H9 (cell line): ENCODE measurements around the gene FAM131C. TPM values are rescaled to one million over a fixed set of nuclear protein-coding genes. Genes with fewer than 3 reads are reported as not detected.

Experiments
- DNase-seq: peaks from one replicate; pipeline ENCODE4 v3.0.0-alpha.2; 2017
- H2AFZ ChIP-seq: one replicate; pipeline ENCODE4 v1.6.1; 2013; ENCODE audit warnings: mild to moderate bottlenecking, low read length, control low read depth, moderate library complexity
- H2AK5ac ChIP-seq: 2 replicates; pipeline ENCODE4 v1.6.1; 2013; ENCODE audit warnings: low read length, control low read depth, mixed read lengths; ENCODE audit not compliant: insufficient read length
- H2BK120ac ChIP-seq: one replicate; pipeline ENCODE4 v1.6.1; 2013; ENCODE audit warnings: low read depth, mild to moderate bottlenecking, low read length, control low read depth, inconsistent platforms; ENCODE audit not compliant: poor library complexity, severe bottlenecking
- H2BK12ac ChIP-seq: 2 replicates; pipeline ENCODE4 v1.6.1; 2013; ENCODE audit warnings: low read length, control low read depth, mixed read lengths, low read depth; ENCODE audit not compliant: insufficient read length
- H2BK15ac ChIP-seq: 2 replicates; pipeline ENCODE4 v1.6.1; 2013; ENCODE audit warnings: low read depth, low read length, control low read depth
- H2BK20ac ChIP-seq: one replicate; pipeline ENCODE4 v1.6.1; 2013; ENCODE audit warnings: low read depth, mild to moderate bottlenecking, low read length, control low read depth, inconsistent platforms; ENCODE audit not compliant: poor library complexity, severe bottlenecking
- H2BK5ac ChIP-seq: 2 replicates; pipeline ENCODE4 v1.6.1; 2013; ENCODE audit warnings: low read length, control low read depth, mixed read lengths; ENCODE audit not compliant: insufficient read length
- H3K14ac ChIP-seq: 2 replicates; pipeline ENCODE4 v1.6.1; 2013; ENCODE audit warnings: low read length, control low read depth; ENCODE audit not compliant: insufficient read depth
- H3K18ac ChIP-seq: 2 replicates; pipeline ENCODE4 v1.6.1; 2013; ENCODE audit warnings: low read depth, mild to moderate bottlenecking, mixed read lengths, low read length, control low read depth; ENCODE audit not compliant: insufficient read length
- H3K23ac ChIP-seq: 2 replicates; pipeline ENCODE4 v1.6.1; 2013; ENCODE audit warnings: low read length, control low read depth, mixed read lengths, low read depth; ENCODE audit not compliant: insufficient read length
- H3K23me2 ChIP-seq: 2 replicates; pipeline ENCODE4 v1.6.1; 2013; ENCODE audit warnings: low read depth, mild to moderate bottlenecking, mixed read lengths, low read length, control low read depth; ENCODE audit not compliant: insufficient read length, poor library complexity, severe bottlenecking
- H3K27ac ChIP-seq: 2 replicates; pipeline ENCODE4 v1.5.1; 2013; ENCODE audit warnings: low read length, control low read depth, mixed read lengths, low read depth; ENCODE audit not compliant: insufficient read length
- H3K27me3 ChIP-seq: 2 replicates; pipeline ENCODE4 v1.6.1; 2013; ENCODE audit warnings: low read length, control low read depth, inconsistent platforms; ENCODE audit not compliant: insufficient read depth
- H3K4ac ChIP-seq: 2 replicates; pipeline ENCODE4 v1.6.1; 2013; ENCODE audit warnings: low read depth, mild to moderate bottlenecking, control low read depth, inconsistent platforms, low read length, moderate library complexity
- H3K4me1 ChIP-seq: 2 replicates; pipeline ENCODE4 v1.6.1; 2013; ENCODE audit warnings: low read length, control low read depth, inconsistent platforms; ENCODE audit not compliant: insufficient read depth
- H3K4me2 ChIP-seq: 2 replicates; pipeline ENCODE4 v1.6.1; 2013; ENCODE audit warnings: low read length, control low read depth, mixed read lengths; ENCODE audit not compliant: insufficient read length, insufficient read depth
- H3K56ac ChIP-seq: 2 replicates; pipeline ENCODE4 v1.6.1; 2013; ENCODE audit warnings: low read depth, mild to moderate bottlenecking, mixed read lengths, low read length, control low read depth; ENCODE audit not compliant: insufficient read length
- H3K79me1 ChIP-seq: 2 replicates; pipeline ENCODE4 v1.6.1; 2013; ENCODE audit warnings: low read depth, mild to moderate bottlenecking, moderate library complexity, low read length, control low read depth, inconsistent platforms; ENCODE audit not compliant: insufficient read depth, poor library complexity, severe bottlenecking
- H3K79me2 ChIP-seq: 2 replicates; pipeline ENCODE4 v1.6.1; 2013; ENCODE audit warnings: low read length, control low read depth, inconsistent platforms; ENCODE audit not compliant: insufficient read depth
- H3K9ac ChIP-seq: 2 replicates; pipeline ENCODE4 v1.6.1; 2013; ENCODE audit warnings: low read length, control low read depth, mixed read lengths; ENCODE audit not compliant: insufficient read length; ENCODE audit errors: extremely low read depth
- H3K9me3 ChIP-seq: one replicate; pipeline ENCODE4 v1.6.1; 2013; ENCODE audit warnings: low read depth, low read length, inconsistent platforms; ENCODE audit not compliant: control insufficient read depth
- H3T11ph ChIP-seq: one replicate; pipeline ENCODE4 v1.6.1; 2013; ENCODE audit warnings: mild to moderate bottlenecking, low read length, control low read depth, inconsistent platforms
- H4K20me1 ChIP-seq: one replicate; pipeline ENCODE4 v1.6.1; 2013; ENCODE audit not compliant: control insufficient read depth, insufficient read length, insufficient read depth
- H4K5ac ChIP-seq: 2 replicates; pipeline ENCODE4 v1.6.1; 2013; ENCODE audit warnings: low read depth, mild to moderate bottlenecking, mixed read lengths, low read length, control low read depth; ENCODE audit not compliant: insufficient read length
- H4K8ac ChIP-seq: replicated peaks from 2 replicates; pipeline ENCODE4 v1.6.1; 2013; ENCODE audit warnings: low read length, control low read depth, mixed read lengths, low read depth; ENCODE audit not compliant: insufficient read length
- H4K91ac ChIP-seq: 2 replicates; pipeline ENCODE4 v1.6.1; 2013; ENCODE audit warnings: low read depth, mild to moderate bottlenecking, moderate library complexity, mixed read lengths, low read length, control low read depth; ENCODE audit not compliant: insufficient read length
- H3K27ac Mint-ChIP-seq, 3 experiments: 2 replicates in 2 of 3; 3 replicates in 1 of 3; pipeline ENCODE4 v1.8.0; 2020 to 2021; ENCODE audit warnings: mixed read lengths in 3 of 3, mild to moderate bottlenecking in 1 of 3, moderate library complexity in 1 of 3
- H3K27me3 Mint-ChIP-seq: 2 replicates; pipeline ENCODE4 v1.8.0; 2021; ENCODE audit warnings: low read depth, mild to moderate bottlenecking, moderate library complexity, mixed read lengths
- H3K36me3 Mint-ChIP-seq, 3 experiments: 2 replicates in 2 of 3; 3 replicates in 1 of 3; pipeline ENCODE4 v1.8.0; 2020 to 2021; ENCODE audit warnings: low read depth in 3 of 3, mixed read lengths in 3 of 3; ENCODE audit not compliant: insufficient read depth in 1 of 3
- H3K4me1 Mint-ChIP-seq, 2 experiments: 2 replicates each; pipeline ENCODE4 v1.8.0; 2020; ENCODE audit warnings: mixed read lengths in 2 of 2
- H3K4me3 Mint-ChIP-seq, 2 experiments: 2 replicates in 1 of 2; 3 replicates in 1 of 2; pipeline ENCODE4 v1.8.0; 2020 to 2021; ENCODE audit warnings: mild to moderate bottlenecking in 2 of 2, mixed read lengths in 2 of 2, moderate library complexity in 1 of 2
- H3K9me3 Mint-ChIP-seq, 2 experiments: 2 replicates in 1 of 2; 3 replicates in 1 of 2; pipeline ENCODE4 v1.8.0; 2020; ENCODE audit warnings: mild to moderate bottlenecking in 2 of 2, mixed read lengths in 2 of 2, moderate library complexity in 1 of 2
- WGBS: extraction: QIAGEN DNeasy Blood & Tissue Kit; methylation state at CpG from one replicate; pipeline ENCODE4 v1.1.7; 2013; ENCODE audit warnings: missing lambda C conversion rate, low lambda C conversion rate, mixed read lengths; ENCODE audit not compliant: insufficient read length; ENCODE audit errors: extremely low coverage; 5-methylcytosine and 5-hydroxymethylcytosine counted together
- total RNA-seq: library from RNA; stranded (reverse); gene quantifications from 2 replicates; pipeline ENCODE4 v1.2.1, GENCODE V29; 2021
- TF ChIP-seq, protein P1 (sequence below): fragments of 200-600 bp; sonication (generic); conservative IDR thresholded peaks from 3 replicates; pipeline ENCODE4 v1.8.0; 2021; ENCODE audit warnings: antibody characterized with exemption, mild to moderate bottlenecking

The FAM131C gene
- total RNA-seq, 1 experiment from 2014 or later = 0.61 TPM

DNA sequence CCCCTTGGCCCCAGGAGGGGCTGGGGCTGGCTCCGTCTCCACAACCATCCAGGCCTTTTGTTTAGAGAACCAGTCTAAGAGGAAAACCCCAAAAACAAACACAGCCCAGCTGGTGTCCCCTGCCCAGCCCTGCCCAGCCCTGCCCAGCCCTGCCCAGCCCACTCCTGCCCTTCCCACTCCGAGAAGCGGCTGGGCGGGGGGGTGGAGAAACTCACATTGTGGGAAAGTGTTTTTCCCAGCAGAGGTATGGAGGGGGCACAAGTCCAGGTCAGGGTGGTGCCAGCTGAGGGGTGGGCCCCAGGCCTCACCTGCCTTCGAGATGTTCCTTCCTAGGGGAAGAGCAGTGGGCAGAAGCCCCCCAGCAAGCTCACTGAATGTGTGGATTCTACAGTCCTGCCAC lies 10.0 kb upstream of the FAM131C start:
- H3K4me1 Mint-ChIP-seq = peaks cover 12 to 16% of the 10 kb centered on the region in 2 experiments
- Histone ChIP-seq H3K56ac (no peak overlapping the region), H3K27ac (no peak overlapping the region), H3K23me2 (no peaks in the 10 kb centered on the region), H2BK120ac (no peak overlapping the region), H2AK5ac (no peak overlapping the region), H2BK12ac (no peak overlapping the region), H2BK5ac (no peak overlapping the region), H2BK15ac (no peak overlapping the region), H3K27me3 (no peaks in the 10 kb centered on the region), H3K4ac (no peak overlapping the region), H2AFZ (no peak overlapping the region), H3K18ac (no peak overlapping the region), H3K79me2 (no peaks in the 10 kb centered on the region), H4K91ac (no peak overlapping the region), H4K20me1 (no peaks in the 10 kb centered on the region), H3K14ac (no peak overlapping the region), H4K5ac (no peak overlapping the region), H3K4me2 (no peak overlapping the region), H3T11ph (no peak overlapping the region), H3K79me1 (no peaks in the 10 kb centered on the region), H3K9me3 (no peaks in the 10 kb centered on the region), H4K8ac (no peak overlapping the region), H3K4me1 (no peaks in the 10 kb centered on the region), H2BK20ac (no peak overlapping the region), H3K9ac (no peak overlapping the region), H3K23ac (no peak overlapping the region)
- TF ChIP-seq, protein P1, sequence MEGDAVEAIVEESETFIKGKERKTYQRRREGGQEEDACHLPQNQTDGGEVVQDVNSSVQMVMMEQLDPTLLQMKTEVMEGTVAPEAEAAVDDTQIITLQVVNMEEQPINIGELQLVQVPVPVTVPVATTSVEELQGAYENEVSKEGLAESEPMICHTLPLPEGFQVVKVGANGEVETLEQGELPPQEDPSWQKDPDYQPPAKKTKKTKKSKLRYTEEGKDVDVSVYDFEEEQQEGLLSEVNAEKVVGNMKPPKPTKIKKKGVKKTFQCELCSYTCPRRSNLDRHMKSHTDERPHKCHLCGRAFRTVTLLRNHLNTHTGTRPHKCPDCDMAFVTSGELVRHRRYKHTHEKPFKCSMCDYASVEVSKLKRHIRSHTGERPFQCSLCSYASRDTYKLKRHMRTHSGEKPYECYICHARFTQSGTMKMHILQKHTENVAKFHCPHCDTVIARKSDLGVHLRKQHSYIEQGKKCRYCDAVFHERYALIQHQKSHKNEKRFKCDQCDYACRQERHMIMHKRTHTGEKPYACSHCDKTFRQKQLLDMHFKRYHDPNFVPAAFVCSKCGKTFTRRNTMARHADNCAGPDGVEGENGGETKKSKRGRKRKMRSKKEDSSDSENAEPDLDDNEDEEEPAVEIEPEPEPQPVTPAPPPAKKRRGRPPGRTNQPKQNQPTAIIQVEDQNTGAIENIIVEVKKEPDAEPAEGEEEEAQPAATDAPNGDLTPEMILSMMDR = no peak
- no peak overlapping the region for H3K4me3 Mint-ChIP-seq
- WGBS = no CpG with 5 or more reads among the region's 5 CpGs
- peaks cover 3% of the 10 kb centered on the region for H3K27me3 Mint-ChIP-seq
- no peaks in the 10 kb centered on the region for H3K9me3 Mint-ChIP-seq
- H3K27ac Mint-ChIP-seq = no peak overlapping the region
- H3K36me3 Mint-ChIP-seq = no peaks in the 10 kb centered on the region
- no peak for DNase-seq
